ENCODE results near the gene IL17REL. TPM values are rescaled to one million over a fixed set of nuclear protein-coding genes. Genes with fewer than 3 reads are reported as not detected.

Gene IL17REL
- total RNA-seq, 1 donor from 2014 or later, result not detected

DNA sequence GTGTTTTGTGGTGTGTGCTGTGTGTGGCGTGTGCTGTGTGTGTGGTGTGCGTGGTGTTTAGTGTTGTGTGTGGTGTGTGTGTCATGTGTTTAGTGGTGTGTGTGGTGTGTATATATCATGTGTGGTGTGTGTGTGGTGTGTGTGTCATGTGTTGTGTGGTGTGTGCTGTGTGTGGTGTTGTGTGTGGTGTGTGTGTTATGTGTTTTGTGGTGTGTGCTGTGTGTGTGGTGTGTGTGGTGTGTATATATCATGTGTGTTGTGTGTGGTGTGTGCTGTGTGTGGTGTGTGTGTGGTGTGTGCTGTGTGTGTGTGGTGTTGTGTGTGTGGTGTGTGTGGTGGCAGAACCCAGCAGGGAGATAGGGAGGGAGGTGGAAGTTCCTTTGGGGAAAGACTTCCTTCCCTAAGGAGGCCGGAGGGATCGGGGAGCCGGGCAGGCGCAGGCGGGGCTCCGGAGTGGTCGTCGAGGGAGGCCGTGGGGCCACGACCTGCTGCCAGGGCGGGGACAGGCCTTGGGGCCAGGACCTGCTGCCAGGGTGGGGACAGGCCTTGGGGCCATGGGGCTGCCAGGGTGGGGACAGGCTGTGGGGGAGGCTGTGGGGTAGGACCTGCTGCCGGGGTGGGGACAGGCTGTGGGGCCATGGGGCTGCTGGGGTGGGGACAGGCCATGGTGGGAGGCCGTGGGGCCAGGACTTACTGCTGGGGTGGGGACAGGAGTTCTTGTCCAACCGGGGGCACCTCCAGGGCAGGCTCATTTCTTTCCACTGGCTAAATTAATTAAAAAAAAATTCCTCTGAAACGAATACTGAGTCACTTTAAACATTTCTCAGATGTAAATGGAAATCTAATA, 36.8 kb downstream of the IL17REL start:
- intact Hi-C loops (cut with DNase I), result no loop called here
- TF ChIP-seq, protein P1, sequence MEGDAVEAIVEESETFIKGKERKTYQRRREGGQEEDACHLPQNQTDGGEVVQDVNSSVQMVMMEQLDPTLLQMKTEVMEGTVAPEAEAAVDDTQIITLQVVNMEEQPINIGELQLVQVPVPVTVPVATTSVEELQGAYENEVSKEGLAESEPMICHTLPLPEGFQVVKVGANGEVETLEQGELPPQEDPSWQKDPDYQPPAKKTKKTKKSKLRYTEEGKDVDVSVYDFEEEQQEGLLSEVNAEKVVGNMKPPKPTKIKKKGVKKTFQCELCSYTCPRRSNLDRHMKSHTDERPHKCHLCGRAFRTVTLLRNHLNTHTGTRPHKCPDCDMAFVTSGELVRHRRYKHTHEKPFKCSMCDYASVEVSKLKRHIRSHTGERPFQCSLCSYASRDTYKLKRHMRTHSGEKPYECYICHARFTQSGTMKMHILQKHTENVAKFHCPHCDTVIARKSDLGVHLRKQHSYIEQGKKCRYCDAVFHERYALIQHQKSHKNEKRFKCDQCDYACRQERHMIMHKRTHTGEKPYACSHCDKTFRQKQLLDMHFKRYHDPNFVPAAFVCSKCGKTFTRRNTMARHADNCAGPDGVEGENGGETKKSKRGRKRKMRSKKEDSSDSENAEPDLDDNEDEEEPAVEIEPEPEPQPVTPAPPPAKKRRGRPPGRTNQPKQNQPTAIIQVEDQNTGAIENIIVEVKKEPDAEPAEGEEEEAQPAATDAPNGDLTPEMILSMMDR (IDR thresholded peaks at IDR 0.05), result no peak
- no peak for TF ChIP-seq POLR2AphosphoS5 (IDR thresholded peaks at IDR 0.05; ENCODE audit: insufficient read depth in 1 of 2, low read depth in 1 of 2)
- TF ChIP-seq POLR2A (IDR thresholded peaks at IDR 0.05), result no peak
- Histone ChIP-seq H3K4me3 (no peak overlapping the region), H3K36me3 (no peaks in the 10 kb centered on the region), H3K27ac (peak overlapping the region; percentile 60), H3K4me1 (peaks cover 26% of the 10 kb centered on the region), H3K9me3 (no peaks in the 10 kb centered on the region), H3K27me3 (no peaks in the 10 kb centered on the region)
- peak in 1 of 2 donors; percentile 85 for DNase-seq (ENCODE audit: extremely low spot score in 2 of 2)

DNA sequence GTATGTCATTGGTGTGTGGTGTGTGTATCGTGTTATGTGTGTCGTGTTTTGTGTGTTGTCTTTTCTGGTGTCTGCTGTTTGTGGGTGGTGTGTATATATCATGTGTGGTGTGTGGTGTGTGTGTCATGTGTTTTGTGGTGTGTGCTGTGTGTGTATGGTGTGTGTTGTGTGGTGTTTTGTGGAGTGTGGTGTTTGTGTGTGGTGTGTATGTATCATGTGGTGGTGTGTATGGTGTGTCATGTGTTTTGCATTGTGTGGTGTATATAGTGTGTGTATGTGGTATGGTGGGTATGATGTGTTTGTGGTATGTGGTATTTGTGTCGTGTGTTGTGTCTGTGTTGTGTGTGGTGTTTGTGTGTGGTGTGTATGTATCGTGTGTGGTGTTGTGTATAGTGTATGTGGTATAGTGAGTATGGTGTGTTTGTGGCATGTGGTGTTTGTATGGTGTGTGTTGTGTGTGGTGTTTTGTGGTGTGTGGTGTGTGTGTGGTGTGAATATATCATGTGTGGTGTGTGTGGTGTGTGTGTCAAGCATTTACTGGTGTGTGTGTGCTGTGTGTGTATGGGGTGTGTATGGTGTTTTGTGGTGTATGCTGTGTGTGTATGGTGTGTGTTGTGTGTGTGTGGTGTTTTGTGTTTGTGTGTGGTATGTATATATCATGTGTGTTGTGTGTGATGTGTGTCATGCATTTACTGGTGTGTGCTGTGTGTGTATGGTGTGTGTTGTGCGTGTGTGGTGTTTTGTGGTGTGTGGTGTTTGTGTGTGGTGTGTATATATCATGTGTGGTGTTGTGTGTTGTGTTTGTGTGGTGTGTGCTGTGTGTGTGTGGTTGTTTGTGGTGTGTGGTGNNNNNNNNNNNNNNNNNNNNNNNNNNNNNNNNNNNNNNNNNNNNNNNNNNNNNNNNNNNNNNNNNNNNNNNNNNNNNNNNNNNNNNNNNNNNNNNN, 39.3 kb downstream of the IL17REL start:
- H3K9me3 ChIP-seq, result no peaks in the 10 kb centered on the region
- intact Hi-C loops (cut with DNase I), result loop anchor here (5.0 kb wide), 1 partner anchor 36 kb away; no protein-coding TSS in a partner anchor
- no peaks in the 10 kb centered on the region for H3K36me3 ChIP-seq
- H3K4me1 ChIP-seq, result peaks cover 38% of the 10 kb centered on the region
- no peak for TF ChIP-seq POLR2A (IDR thresholded peaks at IDR 0.05)
- TF ChIP-seq POLR2AphosphoS5 (IDR thresholded peaks at IDR 0.05; ENCODE audit: insufficient read depth in 1 of 2, low read depth in 1 of 2), result no peak
- TF ChIP-seq, protein P1 (IDR thresholded peaks at IDR 0.05), result no peak
- H3K27me3 ChIP-seq, result no peaks in the 10 kb centered on the region
- peak in 1 of 2 donors; percentile 86 for DNase-seq (ENCODE audit: extremely low spot score in 2 of 2)
- no peak overlapping the region for H3K27ac ChIP-seq
- H3K4me3 ChIP-seq, result no peak overlapping the region

DNA sequence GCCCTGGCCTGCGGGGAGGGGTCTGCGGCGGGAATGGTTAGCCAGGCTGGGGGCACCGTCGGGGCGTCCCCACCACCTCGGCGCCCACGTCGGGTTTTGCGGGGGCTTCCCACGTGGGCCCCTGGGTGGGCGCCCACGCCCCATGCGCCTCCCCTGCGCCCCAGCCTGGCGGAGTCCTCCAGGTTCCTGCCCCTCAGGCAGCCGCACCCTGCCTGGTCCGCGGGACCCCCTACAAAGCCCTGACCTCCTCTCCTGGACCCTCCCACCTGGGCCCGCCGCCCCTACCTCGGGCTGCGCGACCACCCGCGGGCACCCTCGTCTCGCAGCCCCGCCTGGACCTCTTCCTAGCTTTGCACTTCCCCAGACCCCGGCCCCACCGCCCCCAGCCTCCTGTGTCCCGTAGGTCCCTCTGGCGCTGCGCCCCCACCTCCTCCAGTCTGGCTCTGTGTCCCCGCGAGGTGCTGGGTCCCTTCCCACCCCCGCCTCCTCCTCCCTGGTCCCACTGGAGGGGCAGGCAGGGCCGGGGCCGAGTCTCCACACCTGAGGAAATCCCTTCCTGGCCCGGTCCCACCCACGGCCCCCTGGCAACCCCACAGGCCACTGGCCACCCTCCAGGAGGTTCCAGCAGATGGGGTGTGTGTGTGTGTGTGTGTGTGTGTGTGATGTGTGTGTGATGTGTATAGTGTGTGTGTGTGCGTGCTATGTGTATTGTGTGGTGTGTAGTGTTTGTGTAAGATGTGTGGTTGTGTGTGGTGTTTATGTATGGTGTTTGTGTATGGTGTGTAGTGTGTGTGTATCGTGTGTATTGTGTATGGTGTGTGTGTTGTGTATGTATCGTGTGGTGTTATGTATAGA, 40.2 kb downstream of the IL17REL start:
- intact Hi-C loops (cut with DNase I), result loop anchor here (5.0 kb wide), 1 partner anchor 35 kb away; no protein-coding TSS in a partner anchor
- peak overlapping the region; percentile 51 to 68 for H3K4me3 ChIP-seq
- H3K27ac ChIP-seq, result peak overlapping the region; percentile 89
- H3K9me3 ChIP-seq, result no peaks in the 10 kb centered on the region
- H3K27me3 ChIP-seq, result no peaks in the 10 kb centered on the region
- H3K4me1 ChIP-seq, result peaks cover 46% of the 10 kb centered on the region
- DNase-seq (ENCODE audit: extremely low spot score in 2 of 2), result peak in 1 of 2 donors; percentile 86
- TF ChIP-seq POLR2AphosphoS5 (IDR thresholded peaks at IDR 0.05; ENCODE audit: insufficient read depth in 1 of 2, low read depth in 1 of 2), result no peak
- TF ChIP-seq POLR2A (IDR thresholded peaks at IDR 0.05), result no peak
- TF ChIP-seq, protein P1 (IDR thresholded peaks at IDR 0.05), result no peak
- no peaks in the 10 kb centered on the region for H3K36me3 ChIP-seq

DNA sequence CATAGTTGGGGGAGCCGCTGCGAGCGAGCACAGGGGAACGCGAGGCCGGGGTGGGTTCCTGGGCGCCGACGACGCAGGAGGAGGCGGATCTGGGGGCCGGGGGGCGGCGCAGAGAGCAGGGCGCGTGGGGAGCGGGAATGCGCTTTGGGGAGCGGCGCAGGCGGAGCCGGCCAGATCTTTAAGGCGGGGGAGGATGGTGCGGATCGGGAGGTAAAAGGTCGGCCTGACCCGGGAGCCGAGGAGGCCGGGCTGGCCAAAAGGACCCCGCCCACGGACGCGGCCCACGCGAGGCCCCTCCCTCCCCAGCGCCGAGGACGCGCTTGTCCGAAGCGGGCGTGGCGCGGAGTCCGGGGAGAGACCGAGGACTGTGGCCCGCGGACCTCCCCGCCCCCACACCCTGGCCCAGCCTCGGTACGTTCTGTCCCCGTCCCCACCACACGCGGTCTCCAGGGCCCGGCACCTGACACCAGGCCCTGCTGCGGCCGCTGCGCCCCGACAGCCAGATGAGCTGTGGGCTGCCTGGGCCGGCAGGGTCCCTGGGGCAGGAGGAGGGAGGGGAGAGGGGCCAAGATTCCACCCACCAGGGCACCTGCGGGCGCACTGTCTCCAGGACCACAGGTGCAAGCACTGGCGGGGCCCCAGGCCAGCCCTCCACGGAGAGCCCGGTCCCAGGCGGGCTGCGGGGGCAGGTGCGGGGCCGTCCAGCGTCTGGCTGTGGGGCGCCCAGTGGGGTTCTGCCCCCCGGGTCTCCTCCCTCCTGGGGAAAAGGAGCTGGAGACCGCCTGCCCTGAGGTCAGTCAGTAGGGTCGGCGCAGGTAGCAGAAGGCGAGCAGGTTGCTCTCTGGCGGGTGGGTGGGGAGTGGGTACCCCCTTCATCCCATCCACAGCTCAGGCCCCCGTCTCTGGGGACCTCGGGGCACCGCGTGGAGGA, 41.1 kb downstream of the IL17REL start:
- TF ChIP-seq POLR2AphosphoS5 (IDR thresholded peaks at IDR 0.05; ENCODE audit: insufficient read depth in 1 of 2, low read depth in 1 of 2), result peak in 1 of 2 donors; percentile 89
- TF ChIP-seq, protein P1 (IDR thresholded peaks at IDR 0.05), result no peak
- Histone ChIP-seq H3K9me3 (no peaks in the 10 kb centered on the region), H3K27ac (peak overlapping the region; percentile 89), H3K27me3 (no peaks in the 10 kb centered on the region), H3K4me1 (peaks cover 55% of the 10 kb centered on the region), H3K4me3 (peak overlapping the region; percentile 51 to 68), H3K36me3 (no peaks in the 10 kb centered on the region)
- intact Hi-C loops (cut with DNase I), result loop anchor here (5.0 kb wide), 1 partner anchor 34 kb away; no protein-coding TSS in a partner anchor
- peak in 1 of 2 donors; percentile 90 for DNase-seq (ENCODE audit: extremely low spot score in 2 of 2)
